IMR-90 (cell line): ENCODE data around the gene SLC17A4. TPM values are rescaled to one million over a fixed set of nuclear protein-coding genes. Genes with fewer than 3 reads are reported as not detected.

Source experiments
- ATAC-seq: fragments of 200-7000 bp; cut with Tn5 transposase; 2 replicates; pipeline ENCODE4 v1.9.1; 2020; ENCODE audit warnings: low read depth, mild to moderate bottlenecking, moderate library complexity
- BruUV-seq: library from RNA; stranded (reverse); fragments of 400-500 nt; replicated peaks from 2 replicates; lab custom pipeline; 2021; lab: Mats Ljungman, UMichigan
- CTCF ChIA-PET: fragments of 300-600 bp; formaldehyde crosslinking; extraction: SDS; loops from one replicate; lab custom pipeline; 2021; ENCODE audit warnings: antibody characterized with exemption; lab: Yijun Ruan, JAX
- POLR2A ChIA-PET: fragments of 300-600 bp; sonication (Branson Sonifier 250); formaldehyde crosslinking; loops from one replicate; lab custom pipeline; 2022; ENCODE audit warnings: antibody characterized with exemption; ENCODE audit not compliant: unreplicated experiment; lab: Charles Lee
- DNase-seq: peaks from one replicate; pipeline ENCODE4 v3.0.0; 2013
- H2AFZ ChIP-seq: replicated peaks from 2 replicates; pipeline ENCODE3; 2013; ENCODE audit warnings: low read length, mild to moderate bottlenecking; ENCODE audit not compliant: poor library complexity
- H2AK5ac ChIP-seq: 2 replicates; pipeline ENCODE4 v1.6.1; 2013; ENCODE audit warnings: low read depth, low read length, inconsistent platforms
- H2AK9ac ChIP-seq: replicated peaks from 2 replicates; pipeline ENCODE3; 2013; ENCODE audit warnings: mild to moderate bottlenecking, low read depth, low read length, moderate library complexity; ENCODE audit not compliant: poor library complexity
- H2BK120ac ChIP-seq: 2 replicates; pipeline ENCODE4 v1.6.1; 2013; ENCODE audit warnings: low read depth, low read length, inconsistent platforms
- H2BK15ac ChIP-seq: 3 replicates; pipeline ENCODE4 v1.6.1; 2013; ENCODE audit warnings: low read depth, low read length, inconsistent platforms
- H2BK20ac ChIP-seq: 2 replicates; pipeline ENCODE4 v1.6.1; 2013; ENCODE audit warnings: low read depth, mild to moderate bottlenecking, inconsistent platforms, low read length, moderate library complexity
- H2BK5ac ChIP-seq: 2 replicates; pipeline ENCODE4 v1.6.1; 2013; ENCODE audit warnings: mild to moderate bottlenecking, low read depth, low read length, inconsistent platforms; ENCODE audit not compliant: poor library complexity, severe bottlenecking
- H3K14ac ChIP-seq: replicated peaks from 2 replicates; pipeline ENCODE4 v1.6.1; 2013; ENCODE audit warnings: low read depth, low read length, inconsistent platforms
- H3K18ac ChIP-seq: 2 replicates; pipeline ENCODE4 v1.6.1; 2013; ENCODE audit warnings: low read depth, low read length, control low read depth
- H3K23ac ChIP-seq: 2 replicates; pipeline ENCODE4 v1.6.1; 2013; ENCODE audit warnings: low read depth, low read length, inconsistent platforms
- H3K27ac ChIP-seq: 2 replicates; pipeline ENCODE4 v1.5.1; 2013; ENCODE audit warnings: mild to moderate bottlenecking, control low read depth, low read length; ENCODE audit not compliant: insufficient read depth
- H3K27me3 ChIP-seq: 2 replicates; pipeline ENCODE4 v1.6.1; 2013; ENCODE audit warnings: low read length; ENCODE audit not compliant: control insufficient read depth, insufficient read depth
- H3K36me3 ChIP-seq: 2 replicates; pipeline ENCODE4 v1.6.1; 2013; ENCODE audit warnings: low read length, mixed read lengths; ENCODE audit not compliant: control insufficient read depth, insufficient read depth
- H3K4ac ChIP-seq: 2 replicates; pipeline ENCODE4 v1.6.1; 2013; ENCODE audit warnings: low read depth, low read length, inconsistent platforms
- H3K4me1 ChIP-seq: 2 replicates; pipeline ENCODE4 v1.6.1; 2013; ENCODE audit warnings: low read length, mixed read lengths; ENCODE audit not compliant: control insufficient read depth, insufficient read depth
- H3K4me2 ChIP-seq: 2 replicates; pipeline ENCODE4 v1.6.1; 2013; ENCODE audit warnings: low read depth, mild to moderate bottlenecking, control low read depth, low read length, moderate library complexity
- H3K4me3 ChIP-seq: 2 replicates; pipeline ENCODE4 v1.5.1; 2013; ENCODE audit warnings: low read depth, mild to moderate bottlenecking, control low read depth, low read length, moderate library complexity; ENCODE audit not compliant: insufficient read depth
- H3K56ac ChIP-seq: 2 replicates; pipeline ENCODE4 v1.6.1; 2013; ENCODE audit warnings: low read length, inconsistent platforms; ENCODE audit not compliant: insufficient read depth; ENCODE audit errors: extremely low read depth
- H3K79me1 ChIP-seq, 2 experiments: 2 replicates each; pipeline ENCODE4 v1.6.1; 2013; ENCODE audit warnings: low read length in 2 of 2, inconsistent platforms in 1 of 2, low read depth in 1 of 2
- H3K9ac ChIP-seq: 2 replicates; pipeline ENCODE4 v1.6.1; 2013; ENCODE audit warnings: low read depth, low read length, control low read depth
- H3K9me1 ChIP-seq: 2 replicates; pipeline ENCODE4 v1.6.1; 2013; ENCODE audit warnings: low read length, inconsistent platforms; ENCODE audit not compliant: insufficient read depth
- H3K9me3 ChIP-seq: 2 replicates; pipeline ENCODE4 v1.6.1; 2013; ENCODE audit warnings: low read length; ENCODE audit not compliant: control insufficient read depth, insufficient read depth
- H4K20me1 ChIP-seq: 2 replicates; pipeline ENCODE4 v1.6.1; 2013; ENCODE audit warnings: low read length, inconsistent platforms; ENCODE audit not compliant: insufficient read depth
- H4K5ac ChIP-seq: 2 replicates; pipeline ENCODE4 v1.6.1; 2013; ENCODE audit warnings: mild to moderate bottlenecking, low read depth, low read length, control low read depth
- H4K8ac ChIP-seq, 2 experiments: 2 replicates each; pipeline ENCODE4 v1.6.1; 2013; ENCODE audit warnings: low read depth in 2 of 2, low read length in 2 of 2, control low read depth in 1 of 2, inconsistent platforms in 1 of 2
- H4K91ac ChIP-seq: 2 replicates; pipeline ENCODE4 v1.6.1; 2013; ENCODE audit warnings: low read depth, low read length, inconsistent platforms; ENCODE audit not compliant: insufficient read depth
- SMC3 ChIP-seq: fragments of 150-350 bp; IDR thresholded peaks from 2 replicates; pipeline ENCODE4 v1.6.1; 2016; ENCODE audit warnings: low read depth, mild to moderate bottlenecking, antibody characterized with exemption, low read length, moderate library complexity
- USF2 ChIP-seq: fragments of 150-350 bp; IDR thresholded peaks from 2 replicates; pipeline ENCODE4 v1.6.1; 2017; ENCODE audit warnings: mild to moderate bottlenecking, antibody characterized with exemption, low read length, low read depth
- WGBS, 2 experiments: methylation state at CpG; one replicate each; pipeline versions ENCODE4 v1.1.5 to v1.1.7; 2013; ENCODE audit warnings: missing lambda C conversion rate in 2 of 2; ENCODE audit not compliant: insufficient read length in 1 of 2; ENCODE audit errors: extremely low coverage in 2 of 2; 5-methylcytosine and 5-hydroxymethylcytosine counted together
- dilution Hi-C: fragments of 300-500 bp; cut with HindIII; formaldehyde crosslinking; loops from one replicate; pipeline ENCODE4 v1.14.3; 2018; ENCODE audit warnings: low sequenced_read_pairs; ENCODE audit not compliant: unreplicated experiment
- in situ Hi-C: fragments of 300-500 bp; cut with MboI; formaldehyde crosslinking; loops from 3 replicates; pipeline ENCODE4 v1.14.3; 2019; ENCODE audit warnings: low sequenced_read_pairs, inconsistent platforms, mixed read lengths
- intact Hi-C: fragments of 100-400 bp; cut with micrococcal nuclease; formaldehyde crosslinking; loops from 2 replicates; pipeline ENCODE4 v1.10.0; 2022
- polyA plus RNA-seq, 3 experiments: library from polyadenylated mRNA; depleted of rRNA; stranded (reverse); fragments of >200 nt; gene quantifications; 2 replicates each; pipeline ENCODE4 v1.2.3, GENCODE V29; 2012; ENCODE audit warnings: low replicate concordance in 1 of 3
- total RNA-seq: library from RNA; depleted of rRNA; stranded (reverse); fragments of >200 nt; gene quantifications from 2 replicates; pipeline ENCODE4 v1.2.3, GENCODE V29; 2012
- TF ChIP-seq, protein P1 (sequence below): conservative IDR thresholded peaks from 2 replicates; pipeline ENCODE4 v1.5.1; 2012; ENCODE audit warnings: mild to moderate bottlenecking, low read depth, low read length, improper control_type of control experiment

SLC17A4 gene
- total and polyA plus RNA-seq, 2 of the 4 experiments (the other 2 are of a cell fraction) = not detected

DNA sequence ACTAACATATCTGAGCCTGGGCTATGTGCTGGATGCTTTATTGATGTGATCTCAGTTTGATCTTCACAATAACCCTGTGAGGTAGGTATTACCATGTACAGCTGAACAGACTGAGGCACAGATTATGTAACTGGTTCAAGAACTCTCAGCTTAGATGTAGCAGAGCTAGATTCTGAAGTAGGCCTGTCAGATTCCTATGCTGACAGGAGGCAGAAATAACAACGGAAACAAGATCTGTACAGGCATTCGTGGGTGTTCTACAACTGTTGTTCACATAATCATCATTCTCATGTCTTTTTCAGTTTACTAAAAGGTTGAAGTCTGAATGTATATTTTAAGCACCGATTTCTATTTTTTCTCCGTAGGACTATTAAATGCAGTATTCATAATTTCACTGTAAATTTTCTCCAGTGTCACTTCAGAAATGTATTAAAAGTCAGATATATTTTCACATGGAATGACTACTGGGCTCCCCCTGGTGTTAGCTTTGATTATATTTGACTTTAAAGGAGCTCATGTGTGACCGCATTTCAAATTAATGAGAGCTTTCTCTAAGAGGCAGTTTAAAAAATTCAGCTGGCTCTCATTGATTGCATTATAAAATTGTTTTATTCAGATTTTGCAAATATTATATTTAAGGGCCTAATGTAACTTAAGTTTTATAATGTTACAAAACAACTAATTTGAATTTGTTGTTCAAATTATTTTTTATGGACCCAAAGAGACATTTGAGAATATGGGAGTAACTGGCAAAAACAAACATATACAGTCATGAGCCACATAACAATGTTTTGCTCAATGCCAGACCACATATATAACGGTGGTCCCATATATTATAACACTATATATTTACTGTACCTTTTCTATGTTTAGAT lies 36.4 kb upstream of the SLC17A4 start:
- dilution Hi-C loops (no loop called here), in situ Hi-C loops (no loop called here), intact Hi-C loops (loop anchor here (1.0 to 10.0 kb wide), 2 partner anchors 453 to 495 kb away; no protein-coding TSS in a partner anchor)
- H4K8ac ChIP-seq = no peak overlapping the region
- H2BK15ac ChIP-seq = no peak overlapping the region
- POLR2A ChIA-PET = no interaction called here
- no peaks in the 10 kb centered on the region for H3K4me1 ChIP-seq
- no peak overlapping the region for H3K56ac ChIP-seq
- no peak overlapping the region for H3K18ac ChIP-seq
- BruUV-seq = no TSS peak
- no peak overlapping the region for H2BK5ac ChIP-seq
- H4K5ac ChIP-seq = no peak overlapping the region
- H2AK5ac ChIP-seq = no peak overlapping the region
- no peak overlapping the region for H2AFZ ChIP-seq
- CTCF ChIA-PET = interaction anchor here (0.6 to 1.3 kb wide), 7 partner anchors 9 to 495 kb away, joined by 3 to 5 read pairs (median 3); no protein-coding TSS in a partner anchor
- no peak overlapping the region for H2BK20ac ChIP-seq
- no peak overlapping the region for H4K91ac ChIP-seq
- H3K27me3 ChIP-seq = no peaks in the 10 kb centered on the region
- no peak overlapping the region for H3K27ac ChIP-seq
- no peak overlapping the region for H3K4ac ChIP-seq
- no CpG with 5 or more reads among the region's 6 CpGs for WGBS, 2 experiments
- no peaks in the 10 kb centered on the region for H3K9me1 ChIP-seq
- TF ChIP-seq SMC3 = peak; percentile 34; the same call in 1 of the 2 replicates
- no peak for TF ChIP-seq USF2
- TF ChIP-seq, protein P1, sequence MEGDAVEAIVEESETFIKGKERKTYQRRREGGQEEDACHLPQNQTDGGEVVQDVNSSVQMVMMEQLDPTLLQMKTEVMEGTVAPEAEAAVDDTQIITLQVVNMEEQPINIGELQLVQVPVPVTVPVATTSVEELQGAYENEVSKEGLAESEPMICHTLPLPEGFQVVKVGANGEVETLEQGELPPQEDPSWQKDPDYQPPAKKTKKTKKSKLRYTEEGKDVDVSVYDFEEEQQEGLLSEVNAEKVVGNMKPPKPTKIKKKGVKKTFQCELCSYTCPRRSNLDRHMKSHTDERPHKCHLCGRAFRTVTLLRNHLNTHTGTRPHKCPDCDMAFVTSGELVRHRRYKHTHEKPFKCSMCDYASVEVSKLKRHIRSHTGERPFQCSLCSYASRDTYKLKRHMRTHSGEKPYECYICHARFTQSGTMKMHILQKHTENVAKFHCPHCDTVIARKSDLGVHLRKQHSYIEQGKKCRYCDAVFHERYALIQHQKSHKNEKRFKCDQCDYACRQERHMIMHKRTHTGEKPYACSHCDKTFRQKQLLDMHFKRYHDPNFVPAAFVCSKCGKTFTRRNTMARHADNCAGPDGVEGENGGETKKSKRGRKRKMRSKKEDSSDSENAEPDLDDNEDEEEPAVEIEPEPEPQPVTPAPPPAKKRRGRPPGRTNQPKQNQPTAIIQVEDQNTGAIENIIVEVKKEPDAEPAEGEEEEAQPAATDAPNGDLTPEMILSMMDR = peak; percentile 53
- ATAC-seq (peak; percentile 63; the same call in 1 of the 2 replicates), DNase-seq (peak; percentile 6)
- H2AK9ac ChIP-seq = no peak overlapping the region
- H3K4me2 ChIP-seq = no peak overlapping the region
- H3K23ac ChIP-seq = no peak overlapping the region
- no peak overlapping the region for H2BK120ac ChIP-seq
- H3K79me1 ChIP-seq = no peaks in the 10 kb centered on the region
- H3K9me3 ChIP-seq = no peaks in the 10 kb centered on the region
- no peaks in the 10 kb centered on the region for H3K36me3 ChIP-seq
- no peaks in the 10 kb centered on the region for H4K20me1 ChIP-seq
- no peak overlapping the region for H3K14ac ChIP-seq
- no peak overlapping the region for H3K9ac ChIP-seq
- no peak overlapping the region for H3K4me3 ChIP-seq
